ENCODE data around the gene POU2AF3. TPM values are rescaled to one million over a fixed set of nuclear protein-coding genes. Genes with fewer than 3 reads are reported as not detected.

POU2AF3 gene
- total RNA-seq, 6 experiments from 2014 or later: 0.39 to 0.86 (median 0.52) TPM

DNA sequence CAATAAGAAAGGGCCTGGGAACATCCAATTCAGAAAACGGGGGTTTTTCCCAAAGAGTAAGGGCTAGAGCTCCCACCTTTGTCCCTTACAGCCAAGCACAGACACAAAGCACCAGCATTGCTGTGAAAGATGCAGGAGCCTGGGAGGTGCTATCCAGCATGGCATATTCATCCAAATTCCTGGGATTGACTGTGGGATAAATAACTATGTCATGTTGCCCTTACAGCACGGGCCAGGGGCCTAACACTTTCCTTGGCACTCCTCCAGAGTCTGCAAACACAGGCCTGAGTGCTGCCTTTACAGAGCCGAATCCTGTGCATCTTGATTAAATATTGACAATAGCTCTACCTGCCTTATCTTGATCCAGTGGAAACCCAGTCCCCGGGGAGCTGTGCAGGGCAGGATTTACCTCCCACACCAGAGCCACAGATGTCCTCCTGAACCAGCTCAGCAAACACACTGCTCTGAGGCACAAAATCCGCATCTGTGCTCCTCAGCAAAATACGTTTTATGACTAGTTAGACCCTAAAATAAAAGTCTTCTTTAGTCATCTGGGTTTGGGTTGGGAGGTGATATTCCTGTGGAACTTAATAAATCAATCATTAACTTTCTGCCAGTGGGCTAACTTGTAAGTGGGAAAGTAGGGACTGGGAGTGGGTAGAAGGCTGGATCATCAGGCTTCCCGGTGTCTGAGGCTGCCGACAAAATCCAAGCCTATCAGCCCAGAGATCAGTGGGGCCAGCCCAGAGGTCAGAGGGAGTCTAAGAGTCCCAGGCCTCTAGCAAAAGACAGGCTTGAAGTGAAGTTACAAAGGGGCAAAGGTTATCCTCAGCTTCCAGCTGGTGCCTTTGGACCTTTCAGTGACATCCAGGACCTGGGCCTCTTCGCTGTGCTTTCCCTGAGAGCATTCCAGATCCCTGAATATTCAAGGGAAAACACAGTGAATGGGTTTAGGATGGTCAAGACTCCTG lies 36.5 kb downstream of the POU2AF3 start:
- 35% methylated on average over 4 of the region's 9 CpGs for WGBS (ENCODE audit: insufficient coverage, low coverage, low lambda C conversion rate, missing lambda C conversion rate)
- DNase-seq: peak; percentile 71 to 92 (median 87)

DNA sequence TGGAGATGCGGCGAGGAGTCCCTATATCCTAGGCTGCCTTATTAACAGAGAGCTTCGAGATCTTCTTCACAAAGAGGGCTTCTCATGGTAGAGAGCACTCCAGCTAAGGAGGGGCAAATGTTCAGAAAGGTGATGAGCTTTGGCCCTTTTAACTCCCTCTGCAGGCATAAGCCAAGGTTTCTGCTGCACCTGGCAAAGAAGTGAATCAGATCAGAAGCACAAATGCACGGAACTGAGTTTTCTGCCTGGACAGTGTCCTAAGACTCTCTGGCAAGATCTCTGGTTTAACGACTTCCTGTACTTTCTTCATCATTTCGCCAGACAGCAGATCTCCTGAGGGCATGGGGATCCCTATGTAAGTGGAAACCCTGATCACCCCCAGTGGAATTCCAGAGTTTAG lies 37.2 kb downstream of the POU2AF3 start:
- Histone ChIP-seq H3K4me3 (no peak overlapping the region), H3K9me3 (no peaks in the 10 kb centered on the region), H3K36me3 (no peaks in the 10 kb centered on the region), H3K4me1 (peaks cover 0 to 53% (median 27%) of the 10 kb centered on the region in 4 donors), H3K27me3 (no peaks in the 10 kb centered on the region), H3K27ac (peak overlapping the region in 2 of 3 donors; percentile 35 to 67)
- ATAC-seq: peak in 1 of 4 donors; percentile 1
- intact Hi-C loops (cut with DNase I): no loop called here
- TF ChIP-seq POLR2A (IDR thresholded peaks at IDR 0.05): no peak
- TF ChIP-seq CTCF (IDR thresholded peaks at IDR 0.05): no peak
- WGBS (ENCODE audit: insufficient coverage, low coverage, low lambda C conversion rate, missing lambda C conversion rate): 19% methylated on average over 2 of the region's 6 CpGs
- DNase-seq: no peak

More for the DNA sequence above, 36.5 kb downstream of the POU2AF3 start:
- intact Hi-C loops (cut with DNase I): no loop called here
- Histone ChIP-seq H3K36me3 (no peaks in the 10 kb centered on the region), H3K27me3 (no peaks in the 10 kb centered on the region), H3K9me3 (no peaks in the 10 kb centered on the region), H3K4me1 (peaks cover 0 to 61% (median 31%) of the 10 kb centered on the region in 4 donors), H3K4me3 (no peak overlapping the region), H3K27ac (peak overlapping the region in 2 of 3 donors; percentile 35 to 67)
- peak; percentile 82 to 93 (median 90) for ATAC-seq
- no peak for TF ChIP-seq CTCF (IDR thresholded peaks at IDR 0.05)
- no peak for TF ChIP-seq POLR2A (IDR thresholded peaks at IDR 0.05)

- TF ChIP-seq CTCF (IDR thresholded peaks at IDR 0.05) (no peak), POLR2A (IDR thresholded peaks at IDR 0.05) (no peak)
- DNase-seq (no peak), ATAC-seq (no peak)
- no peaks in the 10 kb centered on the region for H3K27me3 ChIP-seq
- peaks cover 0 to 48% (median 25%) of the 10 kb centered on the region in 4 donors for H3K4me1 ChIP-seq
- WGBS (ENCODE audit: insufficient coverage, low coverage, low lambda C conversion rate, missing lambda C conversion rate): 91% methylated on average over 4 of the region's 4 CpGs
- no peaks in the 10 kb centered on the region for H3K9me3 ChIP-seq
- H3K36me3 ChIP-seq: no peaks in the 10 kb centered on the region
- peak overlapping the region in 1 of 3 donors; percentile 67 for H3K27ac ChIP-seq
- no peak overlapping the region for H3K4me3 ChIP-seq
- intact Hi-C loops (cut with DNase I): no loop called here
Measured at GRCh38 chr11:111336062-111336461, 37.7 kb downstream of the POU2AF3 start.

DNA sequence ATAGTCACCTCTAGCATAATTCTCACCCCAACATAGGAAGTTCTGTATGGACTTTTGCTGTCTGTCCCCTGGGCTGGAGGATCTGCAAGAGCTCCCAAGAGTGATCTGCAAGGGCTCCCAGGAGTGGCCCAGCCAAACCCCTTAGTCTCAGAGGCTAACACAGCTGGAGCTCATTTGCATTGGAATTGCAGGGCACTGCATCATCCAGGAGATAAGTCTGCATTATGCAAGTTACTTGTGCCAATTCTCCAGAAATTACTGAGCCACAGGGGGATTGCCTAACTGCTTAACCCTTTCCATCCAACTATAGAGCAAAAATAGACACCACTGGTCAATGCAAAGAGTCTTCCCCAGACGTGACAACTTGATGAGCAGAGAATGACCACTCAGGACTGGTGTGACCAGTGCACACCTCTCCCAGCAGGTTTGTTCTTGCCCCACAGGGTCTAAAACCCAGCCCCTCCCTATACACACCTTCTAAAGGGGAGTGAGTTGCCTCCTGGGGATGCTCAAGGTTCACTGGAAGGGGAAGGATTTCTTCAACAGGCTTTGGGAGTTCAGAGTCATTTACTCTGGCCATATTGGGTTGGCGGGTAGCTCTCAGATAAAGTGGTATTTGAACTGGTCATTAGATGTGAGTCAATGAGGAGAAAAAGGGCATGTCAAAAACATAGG lies 38.4 kb downstream of the POU2AF3 start:
- TF ChIP-seq CTCF (IDR thresholded peaks at IDR 0.05) (no peak), POLR2A (IDR thresholded peaks at IDR 0.05) (no peak)
- intact Hi-C loops (cut with DNase I): no loop called here
- H3K36me3 ChIP-seq: no peaks in the 10 kb centered on the region
- H3K27me3 ChIP-seq: no peaks in the 10 kb centered on the region
- no peak overlapping the region for H3K4me3 ChIP-seq
- DNase-seq: peak in 1 of 3 donors; percentile 63
- H3K4me1 ChIP-seq: peaks cover 0 to 42% (median 21%) of the 10 kb centered on the region in 4 donors
- H3K27ac ChIP-seq: peak overlapping the region in 1 of 3 donors; percentile 11
- WGBS (ENCODE audit: insufficient coverage, low coverage, low lambda C conversion rate, missing lambda C conversion rate): 50% methylated on average over 2 of the region's 2 CpGs
- ATAC-seq: peak in 3 of 4 donors; percentile 33 to 36 (median 33)
- H3K9me3 ChIP-seq: no peaks in the 10 kb centered on the region
